ENCODE results near the gene ALDH16A1. TPM values are rescaled to one million over a fixed set of nuclear protein-coding genes. Genes with fewer than 3 reads are reported as not detected.

ALDH16A1 gene
- total and polyA plus RNA-seq, 8 donors: 16.1 to 89.3 (median 20.8) TPM

Small RNAs within 50 kb of the gene (microRNA-seq; reads per million reads assigned to microRNA genes)
- 236 to 577 reads per million in 2 donors for gene MIR150

Other genes starting within 250 kb of the ALDH16A1 start
- 1 to 10 TPM; 1.5 to 4.1 (median 2.7) TPM for gene SLC6A16, start 128.0 kb upstream of the ALDH16A1 start, total RNA-seq
- gene SLC6A16, start 128.0 kb upstream of the ALDH16A1 start, polyA plus RNA-seq: 1 to 10 TPM; 4.5 to 5.9 TPM
- 10 to 100 TPM in 1 of 6 donors, 1 to 10 TPM in 3, under 1 TPM in 2; 0.35 to 23.1 (median 2.7) TPM for gene CD37, start 117.8 kb upstream of the ALDH16A1 start, total RNA-seq
- gene CD37, start 117.8 kb upstream of the ALDH16A1 start, polyA plus RNA-seq: 1 to 10 TPM; 1.8 to 2.0 TPM
- 10 to 100 TPM; 10.5 to 30.6 (median 12.6) TPM for gene TEAD2, start 90.8 kb upstream of the ALDH16A1 start, total RNA-seq
- gene TEAD2, start 90.8 kb upstream of the ALDH16A1 start, polyA plus RNA-seq: 10 to 100 TPM; 16.0 to 16.8 TPM
- gene DKKL1, start 89.3 kb upstream of the ALDH16A1 start, total RNA-seq: 1 to 10 TPM in 1 of 6 donors, under 1 TPM in 3, not detected in 2; 0.41 to 1.3 (median 0.53) TPM
- under 1 TPM in 1 of 2 donors, not detected in 1; 0.12 TPM for gene DKKL1, start 89.3 kb upstream of the ALDH16A1 start, polyA plus RNA-seq
- 1 to 10 TPM; 1.3 to 3.3 (median 2.7) TPM for gene KASH5, start 65.0 kb upstream of the ALDH16A1 start, total RNA-seq
- gene KASH5, start 65.0 kb upstream of the ALDH16A1 start, polyA plus RNA-seq: 1 to 10 TPM; 1.2 to 1.7 TPM
- gene PTH2, start 29.8 kb upstream of the ALDH16A1 start, total RNA-seq: not detected
- gene PTH2, start 29.8 kb upstream of the ALDH16A1 start, polyA plus RNA-seq: not detected
- gene GFY, start 27.8 kb upstream of the ALDH16A1 start, total RNA-seq: not detected
- not detected for gene GFY, start 27.8 kb upstream of the ALDH16A1 start, polyA plus RNA-seq
- under 1 TPM in 5 of 6 donors, not detected in 1; 0.13 to 0.53 (median 0.40) TPM for gene SLC17A7, start 11.7 kb upstream of the ALDH16A1 start, total RNA-seq
- under 1 TPM; 0.30 to 0.31 TPM for gene SLC17A7, start 11.7 kb upstream of the ALDH16A1 start, polyA plus RNA-seq
- gene PIH1D1, start 1.4 kb upstream of the ALDH16A1 start, total RNA-seq: 10 to 100 TPM; 34.2 to 49.1 (median 37.2) TPM
- 100 to 1,000 TPM in 1 of 2 donors, 10 to 100 TPM in 1; 82.5 to 110 TPM for gene PIH1D1, start 1.4 kb upstream of the ALDH16A1 start, polyA plus RNA-seq
- 1 to 10 TPM in 5 of 6 donors, under 1 TPM in 1; 0.79 to 3.7 (median 1.8) TPM for gene FLT3LG, start 21.0 kb downstream of the ALDH16A1 start, total RNA-seq
- 1 to 10 TPM; 7.1 to 8.4 TPM for gene FLT3LG, start 21.0 kb downstream of the ALDH16A1 start, polyA plus RNA-seq
- gene RPL13A, start 34.4 kb downstream of the ALDH16A1 start, total RNA-seq: 1,000 to 10,000 TPM; 1,459 to 2,866 (median 2,217) TPM
- gene RPL13A, start 34.4 kb downstream of the ALDH16A1 start, polyA plus RNA-seq: 1,000 to 10,000 TPM; 1,585 to 1,842 TPM
- gene RPS11, start 43.2 kb downstream of the ALDH16A1 start, total RNA-seq: 1,000 to 10,000 TPM in 4 of 6 donors, 100 to 1,000 TPM in 2; 765 to 1,427 (median 1,126) TPM
- 1,000 to 10,000 TPM; 2,346 to 2,426 TPM for gene RPS11, start 43.2 kb downstream of the ALDH16A1 start, polyA plus RNA-seq
- gene FCGRT, start 59.4 kb downstream of the ALDH16A1 start, total RNA-seq: 100 to 1,000 TPM in 1 of 6 donors, 10 to 100 TPM in 5; 48.4 to 105 (median 66.3) TPM
- 10 to 100 TPM; 74.5 to 87.8 TPM for gene FCGRT, start 59.4 kb downstream of the ALDH16A1 start, polyA plus RNA-seq
- gene RCN3, start 74.8 kb downstream of the ALDH16A1 start, total RNA-seq: 10 to 100 TPM in 1 of 6 donors, 1 to 10 TPM in 5; 1.6 to 16.5 (median 4.8) TPM
- gene RCN3, start 74.8 kb downstream of the ALDH16A1 start, polyA plus RNA-seq: 10 to 100 TPM; 38.7 to 41.5 TPM
- gene NOSIP, start 127.3 kb downstream of the ALDH16A1 start, total RNA-seq: 10 to 100 TPM; 40.5 to 76.3 (median 52.1) TPM
- 100 to 1,000 TPM; 120 to 148 TPM for gene NOSIP, start 127.3 kb downstream of the ALDH16A1 start, polyA plus RNA-seq
- gene PRRG2, start 128.1 kb downstream of the ALDH16A1 start, total RNA-seq: 1 to 10 TPM; 6.5 to 8.9 (median 8.3) TPM
- gene PRRG2, start 128.1 kb downstream of the ALDH16A1 start, polyA plus RNA-seq: 10 to 100 TPM; 11.6 to 15.9 TPM
- 10 to 100 TPM in 3 of 6 donors, 1 to 10 TPM in 3; 8.3 to 17.7 (median 9.5) TPM for gene PRR12, start 138.0 kb downstream of the ALDH16A1 start, total RNA-seq
- gene PRR12, start 138.0 kb downstream of the ALDH16A1 start, polyA plus RNA-seq: 10 to 100 TPM; 14.0 to 18.9 TPM
- 10 to 100 TPM in 2 of 6 donors, 1 to 10 TPM in 4; 5.5 to 24.4 (median 7.5) TPM for gene RRAS, start 186.9 kb downstream of the ALDH16A1 start, total RNA-seq
- 10 to 100 TPM; 27.2 to 42.9 TPM for gene RRAS, start 186.9 kb downstream of the ALDH16A1 start, polyA plus RNA-seq
- gene SCAF1, start 189.0 kb downstream of the ALDH16A1 start, total RNA-seq: 10 to 100 TPM; 17.3 to 34.8 (median 28.3) TPM
- gene SCAF1, start 189.0 kb downstream of the ALDH16A1 start, polyA plus RNA-seq: 10 to 100 TPM; 17.8 to 30.4 TPM
- gene IRF3, start 212.6 kb downstream of the ALDH16A1 start, total RNA-seq: 10 to 100 TPM; 34.4 to 66.0 (median 44.7) TPM
- 100 to 1,000 TPM; 213 to 289 TPM for gene IRF3, start 212.6 kb downstream of the ALDH16A1 start, polyA plus RNA-seq
- 10 to 100 TPM in 2 of 6 donors, 1 to 10 TPM in 4; 6.0 to 12.0 (median 9.6) TPM for gene BCL2L12, start 212.7 kb downstream of the ALDH16A1 start, total RNA-seq
- gene BCL2L12, start 212.7 kb downstream of the ALDH16A1 start, polyA plus RNA-seq: 10 to 100 TPM; 16.2 to 16.5 TPM
- gene PRMT1, start 224.0 kb downstream of the ALDH16A1 start, total RNA-seq: 10 to 100 TPM; 27.2 to 61.1 (median 43.3) TPM
- 10 to 100 TPM; 95.3 to 98.7 TPM for gene PRMT1, start 224.0 kb downstream of the ALDH16A1 start, polyA plus RNA-seq
- under 1 TPM; 0.28 to 1.00 (median 0.58) TPM for gene ADM5, start 236.4 kb downstream of the ALDH16A1 start, total RNA-seq
- gene ADM5, start 236.4 kb downstream of the ALDH16A1 start, polyA plus RNA-seq: 1 to 10 TPM; 2.4 to 2.5 TPM
- gene CPT1C, start 237.9 kb downstream of the ALDH16A1 start, total RNA-seq: 1 to 10 TPM in 4 of 6 donors, under 1 TPM in 2; 0.28 to 5.6 (median 2.1) TPM
- gene CPT1C, start 237.9 kb downstream of the ALDH16A1 start, polyA plus RNA-seq: 10 to 100 TPM; 10.5 to 12.6 TPM

Data from pancreas (tissue), 8 donors.